Measurements from ENCODE around the gene EPS8L3.

The EPS8L3 gene

GRCh38 chr1:109793089-109793485 is 29.4 kb upstream of the EPS8L3 start:
- DNase-seq = no peak

DNA sequence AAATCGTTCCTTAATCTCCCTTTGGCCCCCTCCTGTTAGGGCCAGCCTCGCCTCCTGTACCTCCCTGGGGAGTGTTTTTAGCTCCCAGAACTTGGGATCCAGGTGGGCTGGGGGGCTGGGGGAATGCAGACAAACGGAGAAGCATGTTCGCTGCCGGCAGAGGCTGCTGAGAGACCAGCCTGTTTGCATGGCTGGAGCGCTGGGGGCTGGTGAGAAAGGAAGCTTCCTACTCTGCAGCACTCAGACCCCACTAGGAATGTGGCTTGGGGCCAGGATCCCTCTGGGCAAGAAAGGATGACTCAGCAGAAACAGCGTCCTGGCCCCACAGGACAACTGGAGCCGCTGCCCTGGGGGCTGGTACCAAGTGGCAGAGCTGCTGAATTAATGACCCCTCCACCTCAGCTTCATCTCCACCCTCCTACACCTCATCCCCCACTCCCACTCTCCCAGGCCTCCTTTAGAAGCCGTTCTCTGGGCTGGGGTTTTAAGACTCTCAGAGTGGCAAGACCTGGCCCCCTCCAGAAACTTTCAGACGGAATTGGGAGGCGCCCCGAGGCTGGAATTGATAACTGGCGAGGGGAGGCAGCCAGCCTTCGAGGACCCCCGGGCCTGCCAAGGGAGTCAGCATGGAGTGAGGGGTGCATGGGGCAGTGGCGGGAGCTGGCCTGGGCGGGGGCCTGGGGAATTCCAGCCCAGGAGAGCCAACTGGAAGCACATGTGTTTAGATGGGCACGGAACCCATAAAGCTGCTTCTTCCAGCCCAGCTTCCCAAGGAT is 28.5 kb upstream of the EPS8L3 start:
- no peak for DNase-seq

DNA sequence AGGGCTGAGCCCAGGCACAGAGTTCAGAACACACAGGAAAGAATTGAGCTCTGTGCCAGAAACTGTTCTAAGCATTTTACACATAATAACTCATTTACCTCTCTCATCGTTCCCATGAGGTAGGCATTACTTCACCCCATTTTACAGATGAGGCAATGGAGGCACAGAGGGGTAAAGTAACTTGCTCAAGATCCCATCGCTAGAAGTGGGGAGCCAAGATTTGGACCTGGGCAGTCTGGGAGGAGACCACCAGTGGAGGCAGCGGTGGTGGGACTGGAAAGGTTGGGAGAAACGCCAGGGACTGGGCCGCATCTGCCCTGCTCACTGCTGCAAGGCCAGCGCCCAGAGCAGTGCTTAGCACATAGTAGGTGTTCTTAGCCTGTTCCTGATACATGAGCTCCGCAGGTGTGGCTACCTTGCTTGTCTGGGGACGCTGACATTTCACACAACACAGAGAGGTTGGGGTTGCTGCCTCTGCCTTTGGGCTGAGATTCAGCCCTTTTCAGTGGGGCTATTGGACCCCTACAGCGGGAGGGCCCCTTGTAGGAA is 27.8 kb upstream of the EPS8L3 start:
- DNase-seq = no peak

- peak; percentile 81 for DNase-seq
These were observed 27.2 kb upstream of the EPS8L3 start for GRCh38 chr1:109790735-109791494.

DNA sequence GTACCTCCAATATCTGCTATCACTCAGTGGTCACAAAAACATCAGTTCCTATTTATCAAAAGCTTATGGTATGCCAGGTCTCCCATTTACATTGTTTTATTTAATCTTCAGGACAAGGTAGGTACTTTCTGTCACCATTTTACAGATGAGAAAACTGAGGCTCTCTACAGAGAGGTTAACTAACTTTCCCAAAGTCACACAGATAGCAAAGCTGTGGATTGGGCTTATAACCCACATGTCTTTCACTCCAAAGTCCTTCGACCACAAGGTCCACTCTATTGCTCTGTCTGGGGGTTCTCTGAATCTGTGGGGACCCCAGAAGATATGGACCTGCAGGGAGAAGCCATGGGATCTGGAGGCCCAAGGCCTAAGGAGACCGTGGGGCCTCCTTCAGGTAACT is 26.6 kb upstream of the EPS8L3 start:
- DNase-seq = no peak

DNA sequence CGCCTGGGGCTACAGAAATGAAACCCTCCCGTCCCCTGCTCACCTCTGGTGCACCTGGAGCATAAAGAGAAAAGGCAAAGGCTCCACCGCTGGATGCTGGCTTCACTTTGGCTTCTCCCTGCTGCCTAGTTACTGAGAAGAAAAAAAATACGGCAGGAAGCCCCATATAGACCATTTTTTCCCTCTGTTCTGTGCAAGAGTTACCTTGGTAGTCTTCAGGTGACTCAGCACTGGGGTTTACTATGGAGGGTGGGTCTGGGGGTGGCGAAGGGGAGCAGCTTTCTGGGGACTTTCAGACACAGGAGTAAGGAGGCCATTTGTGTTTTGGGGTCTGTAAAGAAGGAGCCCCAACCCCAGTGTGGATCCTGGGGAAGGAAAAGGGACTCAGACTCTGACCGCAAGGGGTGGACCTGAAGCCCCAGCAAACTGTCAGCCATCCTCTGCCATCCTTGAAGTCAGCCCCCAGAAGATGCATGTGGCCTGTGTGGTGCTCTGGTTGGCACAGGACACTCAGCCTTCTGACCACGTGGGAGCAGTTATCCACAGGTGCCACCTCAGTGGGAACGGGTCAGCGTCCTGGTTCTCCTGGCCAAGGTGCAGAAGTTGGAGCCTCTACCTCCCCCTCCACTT is 25.9 kb upstream of the EPS8L3 start:
- no peak for DNase-seq

- DNase-seq = no peak
These were observed 25.2 kb upstream of the EPS8L3 start for GRCh38 chr1:109788695-109789521.

GRCh38 chr1:109787845-109788601 is 24.3 kb upstream of the EPS8L3 start:
- peak; percentile 28 for DNase-seq

DNA sequence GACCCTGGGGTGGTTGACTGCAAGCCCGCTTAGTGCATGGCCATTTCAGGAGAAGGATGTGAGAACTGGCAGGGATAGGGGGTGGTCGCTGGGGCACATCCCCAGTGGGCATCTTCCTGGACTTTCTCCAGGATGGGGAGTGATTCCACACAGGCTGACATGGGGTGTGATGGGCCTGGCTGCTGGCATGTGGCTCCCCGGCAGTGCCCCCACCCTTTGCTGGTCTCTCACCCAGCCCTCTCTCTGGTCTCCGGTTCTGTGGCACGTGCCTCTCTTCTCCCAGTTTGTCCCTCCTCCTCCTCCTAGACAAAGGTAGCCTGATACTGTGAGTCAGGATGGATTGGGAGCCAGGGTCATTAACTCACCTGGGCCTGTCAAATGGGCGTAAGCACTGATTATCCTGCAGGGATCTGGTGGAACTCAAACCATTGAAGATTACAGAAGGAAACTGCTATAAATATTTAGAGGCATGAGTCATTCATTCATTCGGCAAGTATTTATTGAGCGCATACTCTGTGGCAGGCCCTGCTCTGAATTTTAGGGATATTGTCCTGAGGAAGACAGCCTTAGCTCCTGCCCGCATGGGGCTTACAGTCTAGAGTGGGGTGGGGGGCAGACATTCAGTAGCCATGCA is 23.6 kb upstream of the EPS8L3 start:
- no peak for DNase-seq

GRCh38 chr1:109786531-109787021 is 22.9 kb upstream of the EPS8L3 start:
- no peak for DNase-seq

GRCh38 chr1:109786112-109786480 is 22.4 kb upstream of the EPS8L3 start:
- no peak for DNase-seq

DNA sequence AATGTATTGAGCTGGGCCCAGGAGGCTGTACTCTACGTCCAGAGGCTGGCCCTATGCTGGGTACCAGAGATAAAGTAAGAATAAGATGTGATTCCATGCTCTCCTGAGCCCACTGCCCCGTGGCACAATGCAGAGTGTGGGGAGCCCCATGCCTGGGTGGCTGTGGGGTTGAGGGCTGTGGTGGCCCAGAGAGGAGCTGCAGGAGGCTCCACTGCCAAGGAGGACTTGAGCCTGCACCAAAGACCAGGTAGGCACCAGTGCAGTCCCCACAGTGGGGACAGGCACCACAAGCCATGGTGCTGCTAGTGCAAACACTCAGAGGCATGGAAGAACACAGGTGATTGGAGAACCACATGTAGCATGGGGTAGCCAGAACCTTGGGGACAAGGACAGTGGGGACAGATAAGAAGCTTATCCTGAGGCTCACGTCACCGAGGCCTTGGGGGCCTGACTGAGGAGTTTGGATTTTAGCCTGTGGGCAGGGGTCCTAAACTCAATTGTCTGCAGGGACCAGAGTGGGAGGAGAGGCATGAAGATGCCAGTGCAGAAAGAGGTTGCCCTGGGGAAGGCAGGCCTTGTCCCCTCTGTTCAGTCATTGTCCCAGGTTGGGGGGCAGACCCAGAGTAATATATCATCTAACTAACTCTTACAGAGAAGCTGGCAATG is 21.9 kb upstream of the EPS8L3 start:
- DNase-seq = no peak

GRCh38 chr1:109784551-109785252 is 21.0 kb upstream of the EPS8L3 start:
- DNase-seq = no peak

DNA sequence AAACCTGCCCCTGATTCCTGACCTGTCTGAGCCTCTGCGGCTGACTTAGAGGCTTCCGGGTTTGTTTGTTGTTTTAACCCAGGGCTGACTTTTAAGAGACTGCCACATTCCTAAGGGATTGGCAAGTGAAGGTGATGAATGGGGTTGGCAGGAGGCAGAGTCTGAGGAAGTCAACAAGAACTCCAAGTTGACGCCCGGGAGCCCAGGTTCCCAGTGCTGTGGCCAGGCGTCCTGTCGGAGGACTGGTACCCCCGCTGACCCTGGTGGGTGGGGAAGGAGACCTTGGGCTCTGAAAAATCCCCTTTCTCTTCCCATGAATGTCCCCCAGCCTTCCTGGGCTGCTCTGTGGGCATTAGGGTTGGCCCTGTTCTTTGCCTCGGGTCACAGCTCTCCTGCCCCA is 19.7 kb upstream of the EPS8L3 start:
- DNase-seq = no peak

- DNase-seq = no peak
These were observed 19.2 kb upstream of the EPS8L3 start for GRCh38 chr1:109782927-109783326.

DNA sequence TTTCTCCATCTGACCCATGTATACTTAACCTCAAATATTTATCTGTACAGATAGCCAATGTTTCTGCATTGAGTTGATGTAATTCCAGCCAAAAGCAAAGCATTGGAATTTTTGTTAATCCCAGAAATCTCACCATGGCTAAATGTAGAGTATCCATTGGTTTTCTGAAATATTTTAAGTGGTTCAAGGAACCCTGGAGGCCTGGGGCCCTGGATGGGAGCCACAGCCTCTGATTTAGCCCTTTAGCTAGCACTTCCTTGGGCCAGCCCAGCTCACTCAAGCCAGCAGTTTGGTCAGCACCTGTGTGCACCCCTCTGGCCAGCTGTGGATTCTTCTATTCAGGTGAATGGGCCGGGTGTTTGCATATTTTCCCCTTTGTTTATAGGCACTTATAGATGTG is 18.8 kb upstream of the EPS8L3 start:
- DNase-seq = no peak

DNA sequence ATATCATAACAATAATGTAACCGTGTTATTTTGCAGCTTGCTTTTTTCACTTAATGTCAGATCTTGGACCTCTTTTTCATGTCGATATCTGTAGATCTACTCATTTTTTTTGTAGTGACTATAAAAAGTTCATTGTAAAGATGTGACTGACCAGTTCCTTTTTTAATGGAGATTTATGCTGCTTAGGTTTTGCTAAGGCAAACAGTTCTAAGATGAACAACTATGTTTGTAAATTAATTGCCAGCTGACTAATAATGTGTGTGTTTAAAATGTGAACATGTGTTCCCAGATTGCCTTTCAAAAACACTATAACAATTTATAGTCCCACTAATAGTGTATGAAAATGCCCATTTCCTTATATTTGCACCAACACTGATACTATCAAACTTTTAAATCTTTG is 18.1 kb upstream of the EPS8L3 start:
- DNase-seq = no peak

DNA sequence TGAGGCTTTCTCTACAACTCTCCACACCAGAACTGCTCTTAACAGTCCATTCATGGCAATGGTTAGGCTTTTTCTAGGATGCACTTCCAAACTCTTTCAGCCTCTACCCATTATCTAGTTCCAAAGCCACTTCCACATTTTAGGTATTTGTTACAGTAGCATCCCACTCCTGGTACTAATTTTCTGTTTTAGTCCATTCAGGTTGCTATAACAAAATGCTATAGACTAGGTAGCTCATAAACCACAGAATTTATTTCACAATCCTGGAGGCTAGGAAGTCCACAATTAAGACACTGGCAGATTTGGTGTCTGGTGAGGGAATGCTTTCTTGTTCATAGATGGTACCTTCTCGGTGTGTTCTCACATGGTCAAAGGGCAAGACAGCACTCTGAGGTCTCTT is 17.3 kb upstream of the EPS8L3 start:
- DNase-seq = no peak

GRCh38 chr1:109777980-109778625 is 14.4 kb upstream of the EPS8L3 start:
- DNase-seq = no peak

DNA sequence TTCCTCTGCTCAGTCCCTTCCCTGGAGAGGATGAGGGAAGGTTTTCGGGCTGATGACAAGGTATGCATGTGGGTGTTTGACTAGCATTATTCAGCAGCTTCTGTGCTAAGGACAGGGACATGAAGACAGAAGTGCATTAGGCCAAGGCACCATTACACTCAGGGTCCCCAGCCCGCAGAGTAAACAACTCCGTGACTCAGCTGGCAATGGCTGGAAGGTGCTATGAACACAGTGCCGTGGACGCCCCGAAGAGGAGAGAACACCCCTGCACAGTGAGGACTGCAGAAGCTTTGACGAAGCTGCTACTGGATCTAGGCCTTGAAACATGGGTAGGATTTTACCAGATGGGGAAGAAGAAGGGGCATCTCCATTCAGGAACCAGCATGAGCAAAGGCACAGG is 13.7 kb upstream of the EPS8L3 start:
- DNase-seq = no peak

Data from CD4-positive, alpha-beta T cell treated with Interleukin-21 for 1 hour (primary cell).